IMR-90 (cell line): ENCODE measurements around the gene RBM23. TPM values are rescaled to one million over a fixed set of nuclear protein-coding genes. Genes with fewer than 3 reads are reported as not detected.

ENCODE experiments used
- ATAC-seq: fragments of 200-7000 bp; cut with Tn5 transposase; 2 replicates; pipeline ENCODE4 v1.9.1; 2020; ENCODE audit warnings: low read depth, mild to moderate bottlenecking, moderate library complexity
- BruUV-seq: library from RNA; stranded (reverse); fragments of 400-500 nt; replicated peaks from 2 replicates; lab custom pipeline; 2021; lab: Mats Ljungman, UMichigan
- CTCF ChIA-PET: fragments of 300-600 bp; formaldehyde crosslinking; extraction: SDS; loops from one replicate; lab custom pipeline; 2021; ENCODE audit warnings: antibody characterized with exemption; lab: Yijun Ruan, JAX
- POLR2A ChIA-PET: fragments of 300-600 bp; sonication (Branson Sonifier 250); formaldehyde crosslinking; loops from one replicate; lab custom pipeline; 2022; ENCODE audit warnings: antibody characterized with exemption; ENCODE audit not compliant: unreplicated experiment; lab: Charles Lee
- DNase-seq: peaks from one replicate; pipeline ENCODE4 v3.0.0; 2013
- H2AFZ ChIP-seq: replicated peaks from 2 replicates; pipeline ENCODE3; 2013; ENCODE audit warnings: low read length, mild to moderate bottlenecking; ENCODE audit not compliant: poor library complexity
- H2AK5ac ChIP-seq: 2 replicates; pipeline ENCODE4 v1.6.1; 2013; ENCODE audit warnings: low read depth, low read length, inconsistent platforms
- H2AK9ac ChIP-seq: replicated peaks from 2 replicates; pipeline ENCODE3; 2013; ENCODE audit warnings: mild to moderate bottlenecking, low read depth, low read length, moderate library complexity; ENCODE audit not compliant: poor library complexity
- H2BK120ac ChIP-seq: 2 replicates; pipeline ENCODE4 v1.6.1; 2013; ENCODE audit warnings: low read depth, low read length, inconsistent platforms
- H2BK15ac ChIP-seq: 3 replicates; pipeline ENCODE4 v1.6.1; 2013; ENCODE audit warnings: low read depth, low read length, inconsistent platforms
- H2BK20ac ChIP-seq: 2 replicates; pipeline ENCODE4 v1.6.1; 2013; ENCODE audit warnings: low read depth, mild to moderate bottlenecking, inconsistent platforms, low read length, moderate library complexity
- H2BK5ac ChIP-seq: 2 replicates; pipeline ENCODE4 v1.6.1; 2013; ENCODE audit warnings: mild to moderate bottlenecking, low read depth, low read length, inconsistent platforms; ENCODE audit not compliant: poor library complexity, severe bottlenecking
- H3K14ac ChIP-seq: replicated peaks from 2 replicates; pipeline ENCODE4 v1.6.1; 2013; ENCODE audit warnings: low read depth, low read length, inconsistent platforms
- H3K18ac ChIP-seq: 2 replicates; pipeline ENCODE4 v1.6.1; 2013; ENCODE audit warnings: low read depth, low read length, control low read depth
- H3K23ac ChIP-seq: 2 replicates; pipeline ENCODE4 v1.6.1; 2013; ENCODE audit warnings: low read depth, low read length, inconsistent platforms
- H3K27ac ChIP-seq: 2 replicates; pipeline ENCODE4 v1.5.1; 2013; ENCODE audit warnings: mild to moderate bottlenecking, control low read depth, low read length; ENCODE audit not compliant: insufficient read depth
- H3K27me3 ChIP-seq: 2 replicates; pipeline ENCODE4 v1.6.1; 2013; ENCODE audit warnings: low read length; ENCODE audit not compliant: control insufficient read depth, insufficient read depth
- H3K36me3 ChIP-seq: 2 replicates; pipeline ENCODE4 v1.6.1; 2013; ENCODE audit warnings: low read length, mixed read lengths; ENCODE audit not compliant: control insufficient read depth, insufficient read depth
- H3K4ac ChIP-seq: 2 replicates; pipeline ENCODE4 v1.6.1; 2013; ENCODE audit warnings: low read depth, low read length, inconsistent platforms
- H3K4me1 ChIP-seq: 2 replicates; pipeline ENCODE4 v1.6.1; 2013; ENCODE audit warnings: low read length, mixed read lengths; ENCODE audit not compliant: control insufficient read depth, insufficient read depth
- H3K4me2 ChIP-seq: 2 replicates; pipeline ENCODE4 v1.6.1; 2013; ENCODE audit warnings: low read depth, mild to moderate bottlenecking, control low read depth, low read length, moderate library complexity
- H3K4me3 ChIP-seq: 2 replicates; pipeline ENCODE4 v1.5.1; 2013; ENCODE audit warnings: low read depth, mild to moderate bottlenecking, control low read depth, low read length, moderate library complexity; ENCODE audit not compliant: insufficient read depth
- H3K56ac ChIP-seq: 2 replicates; pipeline ENCODE4 v1.6.1; 2013; ENCODE audit warnings: low read length, inconsistent platforms; ENCODE audit not compliant: insufficient read depth; ENCODE audit errors: extremely low read depth
- H3K79me1 ChIP-seq, 2 experiments: 2 replicates each; pipeline ENCODE4 v1.6.1; 2013; ENCODE audit warnings: low read length in 2 of 2, inconsistent platforms in 1 of 2, low read depth in 1 of 2
- H3K9ac ChIP-seq: 2 replicates; pipeline ENCODE4 v1.6.1; 2013; ENCODE audit warnings: low read depth, low read length, control low read depth
- H3K9me1 ChIP-seq: 2 replicates; pipeline ENCODE4 v1.6.1; 2013; ENCODE audit warnings: low read length, inconsistent platforms; ENCODE audit not compliant: insufficient read depth
- H3K9me3 ChIP-seq: 2 replicates; pipeline ENCODE4 v1.6.1; 2013; ENCODE audit warnings: low read length; ENCODE audit not compliant: control insufficient read depth, insufficient read depth
- H4K20me1 ChIP-seq: 2 replicates; pipeline ENCODE4 v1.6.1; 2013; ENCODE audit warnings: low read length, inconsistent platforms; ENCODE audit not compliant: insufficient read depth
- H4K5ac ChIP-seq: 2 replicates; pipeline ENCODE4 v1.6.1; 2013; ENCODE audit warnings: mild to moderate bottlenecking, low read depth, low read length, control low read depth
- H4K8ac ChIP-seq, 2 experiments: 2 replicates each; pipeline ENCODE4 v1.6.1; 2013; ENCODE audit warnings: low read depth in 2 of 2, low read length in 2 of 2, control low read depth in 1 of 2, inconsistent platforms in 1 of 2
- H4K91ac ChIP-seq: 2 replicates; pipeline ENCODE4 v1.6.1; 2013; ENCODE audit warnings: low read depth, low read length, inconsistent platforms; ENCODE audit not compliant: insufficient read depth
- ELK1 ChIP-seq: fragments of 150-350 bp; IDR thresholded peaks from 2 replicates; pipeline ENCODE4 v1.6.1; 2016; ENCODE audit warnings: low read depth, mild to moderate bottlenecking, low read length, moderate library complexity, borderline replicate concordance
- FOS ChIP-seq: fragments of 150-350 bp; IDR thresholded peaks from 2 replicates; pipeline ENCODE4 v1.6.1; 2016; ENCODE audit warnings: low read depth, low read length
- MXI1 ChIP-seq: IDR thresholded peaks from 2 replicates; pipeline ENCODE4 v1.6.1; 2012; ENCODE audit warnings: low read depth, mild to moderate bottlenecking, low read length, moderate library complexity, borderline replicate concordance
- NFE2L2 ChIP-seq: fragments of 150-350 bp; IDR thresholded peaks from 2 replicates; pipeline ENCODE4 v1.6.1; 2016; ENCODE audit warnings: low read depth, mild to moderate bottlenecking, low read length
- RAD21 ChIP-seq: IDR thresholded peaks from 2 replicates; pipeline ENCODE4 v1.6.1; 2012; ENCODE audit warnings: low read length, improper control_type of control experiment
- RCOR1 ChIP-seq: IDR thresholded peaks from 2 replicates; pipeline ENCODE4 v1.6.1; 2012; ENCODE audit warnings: mild to moderate bottlenecking, low read length, improper control_type of control experiment; ENCODE audit not compliant: insufficient replicate concordance
- RFX5 ChIP-seq: IDR thresholded peaks from 2 replicates; pipeline ENCODE4 v1.8.0; 2012; ENCODE audit warnings: low read depth, mild to moderate bottlenecking, low read length, moderate library complexity
- SMC3 ChIP-seq: fragments of 150-350 bp; IDR thresholded peaks from 2 replicates; pipeline ENCODE4 v1.6.1; 2016; ENCODE audit warnings: low read depth, mild to moderate bottlenecking, antibody characterized with exemption, low read length, moderate library complexity
- WGBS, 2 experiments: methylation state at CpG; one replicate each; pipeline versions ENCODE4 v1.1.5 to v1.1.7; 2013; ENCODE audit warnings: missing lambda C conversion rate in 2 of 2; ENCODE audit not compliant: insufficient read length in 1 of 2; ENCODE audit errors: extremely low coverage in 2 of 2; 5-methylcytosine and 5-hydroxymethylcytosine counted together
- dilution Hi-C: fragments of 300-500 bp; cut with HindIII; formaldehyde crosslinking; loops from one replicate; pipeline ENCODE4 v1.14.3; 2018; ENCODE audit warnings: low sequenced_read_pairs; ENCODE audit not compliant: unreplicated experiment
- in situ Hi-C: fragments of 300-500 bp; cut with MboI; formaldehyde crosslinking; loops from 3 replicates; pipeline ENCODE4 v1.14.3; 2019; ENCODE audit warnings: low sequenced_read_pairs, inconsistent platforms, mixed read lengths
- intact Hi-C: fragments of 100-400 bp; cut with micrococcal nuclease; formaldehyde crosslinking; loops from 2 replicates; pipeline ENCODE4 v1.10.0; 2022
- polyA plus RNA-seq, 3 experiments: library from polyadenylated mRNA; depleted of rRNA; stranded (reverse); fragments of >200 nt; gene quantifications; 2 replicates each; pipeline ENCODE4 v1.2.3, GENCODE V29; 2012; ENCODE audit warnings: low replicate concordance in 1 of 3
- total RNA-seq: library from RNA; depleted of rRNA; stranded (reverse); fragments of >200 nt; gene quantifications from 2 replicates; pipeline ENCODE4 v1.2.3, GENCODE V29; 2012
- TF ChIP-seq, protein P1 (sequence below): fragments of 150-350 bp; IDR thresholded peaks from 2 replicates; pipeline ENCODE4 v1.6.1; 2017; ENCODE audit warnings: mild to moderate bottlenecking, antibody characterized with exemption, low read length, low read depth

The RBM23 gene
- total and polyA plus RNA-seq, 2 of the 4 experiments (the other 2 are of a cell fraction), result 44.7 to 375 TPM

- H3K14ac ChIP-seq, result no peak overlapping the region
- no peak overlapping the region for H2AFZ ChIP-seq
- no TSS peak for BruUV-seq
- peaks cover 57% of the 10 kb centered on the region for H3K36me3 ChIP-seq
- H3K56ac ChIP-seq, result no peak overlapping the region
- no peak overlapping the region for H3K4me2 ChIP-seq
- H4K8ac ChIP-seq, result no peak overlapping the region
- intact Hi-C loops (no loop called here), dilution Hi-C loops (no loop called here), in situ Hi-C loops (no loop called here)
- ChIA-PET CTCF (interaction anchor here (0.6 kb wide), 1 partner anchor 9 kb away, joined by 7 read pairs; no protein-coding TSS in a partner anchor), POLR2A (no interaction called here)
- H3K9ac ChIP-seq, result no peak overlapping the region
- no peak for DNase-seq
- no peak for TF ChIP-seq SMC3
- no peak for TF ChIP-seq FOS
- TF ChIP-seq RCOR1, result no peak
- no peak for TF ChIP-seq NFE2L2
- TF ChIP-seq, protein P1, sequence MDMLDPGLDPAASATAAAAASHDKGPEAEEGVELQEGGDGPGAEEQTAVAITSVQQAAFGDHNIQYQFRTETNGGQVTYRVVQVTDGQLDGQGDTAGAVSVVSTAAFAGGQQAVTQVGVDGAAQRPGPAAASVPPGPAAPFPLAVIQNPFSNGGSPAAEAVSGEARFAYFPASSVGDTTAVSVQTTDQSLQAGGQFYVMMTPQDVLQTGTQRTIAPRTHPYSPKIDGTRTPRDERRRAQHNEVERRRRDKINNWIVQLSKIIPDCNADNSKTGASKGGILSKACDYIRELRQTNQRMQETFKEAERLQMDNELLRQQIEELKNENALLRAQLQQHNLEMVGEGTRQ, result no peak
- no peak for TF ChIP-seq RAD21
- TF ChIP-seq MXI1, result no peak
- no peak for TF ChIP-seq ELK1
- TF ChIP-seq RFX5, result no peak
- H2AK5ac ChIP-seq, result no peak overlapping the region
- H3K23ac ChIP-seq, result no peak overlapping the region
- 0 out of 2 replicates have a peak, but pooled peaks cover 3% of the 10 kb centered on the region for H3K9me1 ChIP-seq
- H3K79me1 ChIP-seq, result peaks cover 6 to 19% of the 10 kb centered on the region in 2 experiments; a peak in 3 of 4 replicates
- no peak overlapping the region for H3K4ac ChIP-seq
- H3K27ac ChIP-seq, result no peak overlapping the region
- H3K27me3 ChIP-seq, result no peaks in the 10 kb centered on the region
- no peak overlapping the region for H4K5ac ChIP-seq
- no peaks in the 10 kb centered on the region for H3K4me1 ChIP-seq
- 100% methylated on average over 4 of the region's 4 CpGs; no CpG with 5 or more reads in 1 of the 2 experiments for WGBS, 2 experiments
- H2BK5ac ChIP-seq, result no peak overlapping the region
- no peak overlapping the region for H2BK120ac ChIP-seq
- no peak for ATAC-seq
- no peak overlapping the region for H2AK9ac ChIP-seq
- H2BK15ac ChIP-seq, result no peak overlapping the region
- no peak overlapping the region for H3K18ac ChIP-seq
- H2BK20ac ChIP-seq, result no peak overlapping the region
- no peak overlapping the region for H3K4me3 ChIP-seq
- H4K91ac ChIP-seq, result no peak overlapping the region
- H4K20me1 ChIP-seq, result no peaks in the 10 kb centered on the region
- no peaks in the 10 kb centered on the region for H3K9me3 ChIP-seq
Measured at GRCh38 chr14:22905627-22906026, 13.3 kb downstream of the RBM23 start.
